ENCODE measurements around the gene UBXN10. TPM values are rescaled to one million over a fixed set of nuclear protein-coding genes. Genes with fewer than 3 reads are reported as not detected.

The UBXN10 gene
- total and polyA plus RNA-seq, 10 donors: 0.07 to 0.26 (median 0.18) TPM

DNA sequence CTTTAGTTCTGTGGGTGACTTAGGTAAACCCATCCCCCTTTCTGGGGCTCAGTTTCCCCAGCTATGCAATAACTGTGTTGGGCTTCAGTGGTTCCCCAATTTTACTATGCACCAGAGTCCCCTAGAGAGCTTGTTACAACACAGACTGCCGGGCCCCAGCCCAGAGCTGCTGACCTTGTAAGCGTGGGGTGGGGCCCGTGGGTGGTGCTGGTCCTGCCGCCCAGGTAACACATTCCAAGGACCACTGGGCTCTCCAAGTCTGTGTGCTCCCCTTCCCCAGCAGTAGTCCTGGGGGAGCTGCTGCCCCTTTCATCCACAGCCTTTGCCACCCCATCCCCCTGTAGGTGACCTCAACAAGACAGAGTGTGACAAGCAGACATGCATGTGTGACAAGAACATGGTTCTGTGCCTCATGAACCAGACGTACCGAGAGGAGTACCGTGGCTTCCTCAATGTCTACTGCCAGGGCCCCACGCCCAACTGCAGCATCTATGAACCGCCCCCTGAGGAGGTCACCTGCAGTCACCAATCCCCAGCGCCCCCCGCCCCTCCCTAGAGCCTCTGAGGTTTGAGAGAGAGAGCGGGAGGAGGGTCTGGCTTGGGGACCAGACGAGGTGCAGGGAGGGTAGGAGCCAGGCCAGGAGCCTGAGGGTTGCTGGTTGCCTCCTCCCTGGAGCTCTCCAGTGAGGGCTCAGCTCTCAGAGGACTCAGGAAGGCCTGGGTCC lies 37.9 kb upstream of the UBXN10 start:
- DNase-seq: no peak
- H3K27ac ChIP-seq: no peak overlapping the region
- intact Hi-C loops (cut with DNase I; ENCODE audit: low total_unique reads): no loop called here
- peaks cover 3 to 27% (median 14%) of the 10 kb centered on the region in 6 donors for H3K4me1 ChIP-seq
- no peaks in the 10 kb centered on the region for H3K27me3 ChIP-seq (replicated peaks in 1 of 7)
- no peak overlapping the region for H3K4me3 ChIP-seq
- WGBS, 5 donors: 80 to 90% (median 84%) methylated on average over 7 to 13 of the region's 13 CpGs
- TF ChIP-seq, protein P1, sequence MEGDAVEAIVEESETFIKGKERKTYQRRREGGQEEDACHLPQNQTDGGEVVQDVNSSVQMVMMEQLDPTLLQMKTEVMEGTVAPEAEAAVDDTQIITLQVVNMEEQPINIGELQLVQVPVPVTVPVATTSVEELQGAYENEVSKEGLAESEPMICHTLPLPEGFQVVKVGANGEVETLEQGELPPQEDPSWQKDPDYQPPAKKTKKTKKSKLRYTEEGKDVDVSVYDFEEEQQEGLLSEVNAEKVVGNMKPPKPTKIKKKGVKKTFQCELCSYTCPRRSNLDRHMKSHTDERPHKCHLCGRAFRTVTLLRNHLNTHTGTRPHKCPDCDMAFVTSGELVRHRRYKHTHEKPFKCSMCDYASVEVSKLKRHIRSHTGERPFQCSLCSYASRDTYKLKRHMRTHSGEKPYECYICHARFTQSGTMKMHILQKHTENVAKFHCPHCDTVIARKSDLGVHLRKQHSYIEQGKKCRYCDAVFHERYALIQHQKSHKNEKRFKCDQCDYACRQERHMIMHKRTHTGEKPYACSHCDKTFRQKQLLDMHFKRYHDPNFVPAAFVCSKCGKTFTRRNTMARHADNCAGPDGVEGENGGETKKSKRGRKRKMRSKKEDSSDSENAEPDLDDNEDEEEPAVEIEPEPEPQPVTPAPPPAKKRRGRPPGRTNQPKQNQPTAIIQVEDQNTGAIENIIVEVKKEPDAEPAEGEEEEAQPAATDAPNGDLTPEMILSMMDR (IDR thresholded peaks at IDR 0.05 in 8 of 11, conservative IDR thresholded peaks at IDR 0.05 in 3 of 11): no peak
- no peak for TF ChIP-seq POLR2AphosphoS5 (IDR thresholded peaks at IDR 0.05)
- no peak for TF ChIP-seq POLR2A (IDR thresholded peaks at IDR 0.05)
- no peaks in the 10 kb centered on the region for H3K9me3 ChIP-seq
- no peaks in the 10 kb centered on the region for H3K36me3 ChIP-seq

DNA sequence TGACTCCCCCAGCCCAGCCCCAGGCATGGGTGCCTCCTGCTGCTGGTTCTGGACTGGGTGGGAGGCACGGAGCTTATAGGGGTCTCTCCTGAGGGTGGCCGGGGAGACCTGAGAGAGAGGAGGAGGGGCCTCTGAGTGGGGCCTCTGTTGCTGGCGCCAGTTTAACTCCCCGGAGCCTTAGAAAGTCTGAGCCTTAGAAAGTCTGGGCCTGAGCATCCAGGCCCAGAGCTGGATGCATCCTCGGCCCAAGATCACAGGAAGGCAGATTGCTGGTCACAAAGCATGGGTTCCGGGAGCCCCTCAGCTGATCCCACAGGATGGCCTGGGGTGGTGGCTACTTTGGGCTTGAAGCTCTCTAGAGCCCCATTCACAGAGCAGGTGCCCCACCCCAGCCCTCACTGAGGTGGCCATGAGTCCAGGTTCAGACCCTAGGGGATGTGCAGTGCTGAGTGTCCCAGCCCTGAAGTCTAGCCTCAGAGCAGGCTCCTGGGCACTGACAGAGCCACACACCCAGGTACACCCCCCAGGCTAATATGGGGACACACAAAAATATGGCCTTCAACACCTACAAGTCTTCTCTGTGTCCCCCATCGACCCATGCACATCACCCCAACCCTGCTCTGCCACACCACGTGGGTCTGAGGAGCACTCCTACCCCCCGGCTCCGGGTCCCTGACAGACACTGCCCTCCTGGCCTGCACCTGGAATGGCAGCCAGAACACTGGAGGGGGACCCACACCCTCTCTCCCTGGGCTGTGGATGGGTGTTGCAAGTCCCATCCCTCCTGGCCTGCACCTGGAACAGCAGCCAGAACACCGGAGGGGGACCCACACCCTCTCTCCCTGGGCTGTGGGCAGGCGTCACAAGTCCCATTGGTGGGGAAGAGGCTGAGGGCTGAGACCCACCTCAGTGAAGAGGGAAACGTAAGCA lies 37.1 kb upstream of the UBXN10 start:
- Histone ChIP-seq H3K27me3 (replicated peaks in 1 of 7) (no peaks in the 10 kb centered on the region), H3K4me3 (no peak overlapping the region), H3K9me3 (no peaks in the 10 kb centered on the region), H3K27ac (no peak overlapping the region), H3K36me3 (no peaks in the 10 kb centered on the region), H3K4me1 (peaks cover 3 to 35% (median 20%) of the 10 kb centered on the region in 6 donors)
- WGBS, 5 donors: 86 to 96% (median 92%) methylated on average over 7 to 13 of the region's 13 CpGs
- intact Hi-C loops (cut with DNase I; ENCODE audit: low total_unique reads): no loop called here
- no peak for DNase-seq
- TF ChIP-seq POLR2A (IDR thresholded peaks at IDR 0.05): no peak
- TF ChIP-seq, protein P1 (IDR thresholded peaks at IDR 0.05 in 8 of 11, conservative IDR thresholded peaks at IDR 0.05 in 3 of 11): no peak
- TF ChIP-seq POLR2AphosphoS5 (IDR thresholded peaks at IDR 0.05): no peak

DNA sequence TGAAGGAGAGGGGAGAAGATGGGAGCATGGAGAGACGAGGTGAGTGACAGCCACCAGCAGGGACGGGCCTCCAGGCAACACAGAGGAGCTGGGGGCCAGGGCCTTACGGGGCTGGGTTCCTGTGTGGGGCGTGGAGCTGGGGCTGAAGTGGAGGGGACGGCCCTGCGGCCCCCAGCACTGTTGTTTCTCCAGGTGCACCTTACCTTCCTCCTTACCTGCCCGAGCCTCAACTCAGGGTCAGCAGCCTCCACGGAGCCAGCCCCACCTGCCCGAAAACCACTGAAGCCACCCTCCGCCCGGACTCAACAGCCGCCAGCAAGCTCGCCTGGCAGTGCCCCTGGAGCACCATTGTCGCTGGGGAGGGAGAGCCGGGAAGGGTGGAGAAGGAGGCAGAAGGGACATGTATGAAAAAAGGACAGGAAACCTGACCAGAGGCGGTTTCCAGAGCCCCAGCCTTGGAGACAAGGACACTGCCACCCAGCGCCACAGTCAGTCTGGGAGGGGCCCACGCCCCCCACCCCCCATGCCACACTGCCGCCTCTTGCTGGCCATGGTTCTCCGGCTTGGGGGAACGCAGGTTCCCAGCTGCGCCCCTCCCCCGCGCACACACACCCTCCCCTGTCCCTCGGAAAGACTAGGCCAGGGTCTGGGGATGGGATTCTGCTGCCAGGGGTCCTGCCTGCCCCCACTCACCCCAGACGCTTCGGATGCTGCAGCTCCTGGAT lies 36.1 kb upstream of the UBXN10 start:
- TF ChIP-seq POLR2A (IDR thresholded peaks at IDR 0.05) (no peak), POLR2AphosphoS5 (IDR thresholded peaks at IDR 0.05) (no peak)
- TF ChIP-seq, protein P1 (IDR thresholded peaks at IDR 0.05 in 8 of 11, conservative IDR thresholded peaks at IDR 0.05 in 3 of 11): no peak
- Histone ChIP-seq H3K9me3 (no peaks in the 10 kb centered on the region), H3K36me3 (no peaks in the 10 kb centered on the region), H3K4me1 (peaks cover 3 to 45% (median 28%) of the 10 kb centered on the region in 6 donors), H3K27me3 (replicated peaks in 1 of 7) (no peaks in the 10 kb centered on the region), H3K27ac (no peak overlapping the region), H3K4me3 (no peak overlapping the region)
- intact Hi-C loops (cut with DNase I; ENCODE audit: low total_unique reads): loop anchor here (5.0 kb wide), 2 partner anchors 47 to 177 kb away; no protein-coding TSS in a partner anchor
- DNase-seq: no peak
- WGBS, 5 donors: 77 to 88% (median 80%) methylated on average over 20 to 27 of the region's 27 CpGs

Data from spleen (tissue), 11 donors.